K562 (cell line): ENCODE measurements around the gene COX6B1. TPM values are rescaled to one million over a fixed set of nuclear protein-coding genes. Genes with fewer than 3 reads are reported as not detected.
A peak's percentile ranks its signal among the peaks of the same experiment; 100 is the strongest.

ENCODE experiments used
- CBX5 ChIP-seq: IDR thresholded peaks from 2 replicates; pipeline ENCODE4 v1.6.1; 2014; ENCODE audit warnings: low read depth, borderline replicate concordance
- CXXC5 ChIP-seq: fragments of 250-450 bp; sonication (Bioruptor Pico); IDR thresholded peaks from 2 replicates; pipeline ENCODE4 v1.8.0; 2022; ENCODE audit warnings: inconsistent platforms, mild to moderate bottlenecking, moderate library complexity
- KDM1A ChIP-seq, 2 experiments: fragments of 450-650 bp; IDR thresholded peaks; 2 replicates each; pipeline ENCODE4 v1.6.1; 2016; ENCODE audit warnings: mild to moderate bottlenecking in 2 of 2
- KLF6 ChIP-seq: fragments of 250-450 bp; sonication (Bioruptor Pico); IDR thresholded peaks from 2 replicates; pipeline ENCODE4 v1.4.0; 2020; ENCODE audit warnings: mild to moderate bottlenecking, moderate library complexity, borderline replicate concordance
- LCOR ChIP-seq: sonication (generic); formaldehyde crosslinking; IDR thresholded peaks from 2 replicates; pipeline ENCODE4 v1.8.0; 2022; ENCODE audit warnings: mild to moderate bottlenecking, missing genetic modification reagents
- MEF2D ChIP-seq: conservative IDR thresholded peaks from 2 replicates; pipeline ENCODE4 v1.6.1; 2016; ENCODE audit warnings: low read depth, missing genetic modification characterization, missing compliant biosample characterization
- MTA3 ChIP-seq: fragments of 450-650 bp; formaldehyde crosslinking; IDR thresholded peaks from 2 replicates; pipeline ENCODE4 v1.6.1; 2017; ENCODE audit warnings: mild to moderate bottlenecking, borderline replicate concordance
- TBL1XR1 ChIP-seq, 2 experiments: IDR thresholded peaks; 2 replicates each; pipeline ENCODE4 v1.6.1; 2012; ENCODE audit warnings: improper control_type of control experiment in 2 of 2, low read length in 2 of 2, mild to moderate bottlenecking in 1 of 2
- XRCC4 ChIP-seq: IDR thresholded peaks from one replicate; pipeline ENCODE4 v1.6.1; 2011; ENCODE audit not compliant: insufficient read depth, insufficient read length; ENCODE audit errors: extremely low read depth
- ZNF79 ChIP-seq: fragments of 250-450 bp; sonication (Bioruptor Pico); IDR thresholded peaks from 2 replicates; pipeline ENCODE4 v1.4.0; 2020; ENCODE audit warnings: low read depth, mild to moderate bottlenecking, moderate library complexity
- polyA plus RNA-seq, 8 experiments: library from polyadenylated mRNA; depleted of rRNA in 4 of 8; stranded (reverse) in 5 of 8; unstranded in 3 of 8; fragments of >200 nt; fragmentation: Nextera tagmentation in 2 of 8; fragmentation: Illumina TruSeq in 1 of 8; extraction: Ambion mirVana in 2 of 8; extraction: Trizol in 1 of 8; gene quantifications; 2 replicates each; pipeline versions ENCODE4 v1.2.1 to v1.2.3, GENCODE V29; 2011 to 2014; ENCODE audit warnings: inconsistent platforms in 1 of 8, missing spikeins in 1 of 8
- total RNA-seq, 7 experiments: library from RNA; depleted of rRNA in 6 of 7; stranded (reverse); fragments of >200 nt in 6 of 7; fragmentation: Illumina TruSeq in 2 of 7; extraction: Trizol in 2 of 7; gene quantifications; 2 replicates each; pipeline versions ENCODE4 v1.2.1 to v1.2.3, GENCODE V29; 2011 to 2021; ENCODE audit warnings: low replicate concordance in 1 of 7
- TF ChIP-seq, protein P1 (sequence below): fragments of 150-350 bp; IDR thresholded peaks from 2 replicates; pipeline ENCODE4 v1.6.1; 2014; ENCODE audit warnings: low read depth, mild to moderate bottlenecking, low read length, borderline replicate concordance
- TF ChIP-seq, protein P2 (sequence below), 2 experiments: fragments of 150-350 bp in 1 of 2; IDR thresholded peaks; 2 replicates each; pipeline ENCODE4 v1.6.1; 2012 to 2016; ENCODE audit warnings: low read depth in 2 of 2, low read length in 2 of 2, mild to moderate bottlenecking in 1 of 2, moderate library complexity in 1 of 2

The COX6B1 gene
- total and polyA plus RNA-seq, 9 of the 15 experiments (the other 6 are each of a cell fraction or from before 2014, with no cell fraction given) = 777 to 2,393 (median 1,219) TPM

DNA sequence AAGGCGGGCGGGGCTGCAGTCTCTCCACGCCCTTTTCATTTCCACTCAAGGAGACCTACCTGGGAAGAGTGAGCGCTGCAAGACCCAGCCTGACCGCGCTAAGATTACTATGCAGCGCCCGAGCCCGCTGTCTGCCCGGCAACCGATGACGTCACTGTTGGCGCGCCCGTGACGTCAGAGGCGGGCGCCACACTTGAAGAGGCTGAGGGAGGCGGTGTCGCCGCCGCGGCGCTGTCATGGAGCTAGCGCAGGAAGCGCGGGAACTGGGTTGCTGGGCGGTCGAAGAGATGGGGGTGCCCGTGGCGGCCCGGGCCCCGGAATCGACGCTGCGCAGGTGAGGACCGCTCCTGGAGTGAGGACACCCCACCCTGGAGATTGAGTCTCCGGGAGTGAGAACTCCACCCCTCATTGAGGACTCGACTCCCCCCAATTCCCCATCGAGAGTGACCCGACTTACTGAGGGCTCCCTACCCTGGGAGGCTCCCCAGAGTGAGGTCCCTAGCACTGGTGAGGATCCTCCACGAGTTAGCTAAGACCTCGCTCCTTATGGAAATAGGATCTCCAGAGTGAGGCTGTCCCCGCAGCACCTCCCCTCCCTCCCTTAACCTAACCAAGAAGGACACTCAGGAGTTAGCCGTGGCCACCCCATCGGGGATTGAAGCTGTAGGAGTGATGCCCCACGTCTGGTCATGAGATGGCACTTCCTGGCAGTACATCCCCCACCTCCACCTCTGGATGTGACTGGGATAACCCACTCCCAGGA lies 35.4 kb upstream of the COX6B1 start, which contains the start of gene HAUS5 (continued):
- TF ChIP-seq TBL1XR1 (IDR thresholded peaks at IDR 0.05; ENCODE audit: low read length in 2 of 2) = peak in 1 of 2 experiments; percentile 100; a peak in 2 of 4 replicates
- 0 out of 2 replicates have a peak, but pooled peaks have one; percentile 32 for TF ChIP-seq ZNF79 (CRISPR knock-in tag)
- TF ChIP-seq, protein P1, sequence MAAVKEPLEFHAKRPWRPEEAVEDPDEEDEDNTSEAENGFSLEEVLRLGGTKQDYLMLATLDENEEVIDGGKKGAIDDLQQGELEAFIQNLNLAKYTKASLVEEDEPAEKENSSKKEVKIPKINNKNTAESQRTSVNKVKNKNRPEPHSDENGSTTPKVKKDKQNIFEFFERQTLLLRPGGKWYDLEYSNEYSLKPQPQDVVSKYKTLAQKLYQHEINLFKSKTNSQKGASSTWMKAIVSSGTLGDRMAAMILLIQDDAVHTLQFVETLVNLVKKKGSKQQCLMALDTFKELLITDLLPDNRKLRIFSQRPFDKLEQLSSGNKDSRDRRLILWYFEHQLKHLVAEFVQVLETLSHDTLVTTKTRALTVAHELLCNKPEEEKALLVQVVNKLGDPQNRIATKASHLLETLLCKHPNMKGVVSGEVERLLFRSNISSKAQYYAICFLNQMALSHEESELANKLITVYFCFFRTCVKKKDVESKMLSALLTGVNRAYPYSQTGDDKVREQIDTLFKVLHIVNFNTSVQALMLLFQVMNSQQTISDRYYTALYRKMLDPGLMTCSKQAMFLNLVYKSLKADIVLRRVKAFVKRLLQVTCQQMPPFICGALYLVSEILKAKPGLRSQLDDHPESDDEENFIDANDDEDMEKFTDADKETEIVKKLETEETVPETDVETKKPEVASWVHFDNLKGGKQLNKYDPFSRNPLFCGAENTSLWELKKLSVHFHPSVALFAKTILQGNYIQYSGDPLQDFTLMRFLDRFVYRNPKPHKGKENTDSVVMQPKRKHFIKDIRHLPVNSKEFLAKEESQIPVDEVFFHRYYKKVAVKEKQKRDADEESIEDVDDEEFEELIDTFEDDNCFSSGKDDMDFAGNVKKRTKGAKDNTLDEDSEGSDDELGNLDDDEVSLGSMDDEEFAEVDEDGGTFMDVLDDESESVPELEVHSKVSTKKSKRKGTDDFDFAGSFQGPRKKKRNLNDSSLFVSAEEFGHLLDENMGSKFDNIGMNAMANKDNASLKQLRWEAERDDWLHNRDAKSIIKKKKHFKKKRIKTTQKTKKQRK = no peak
- TF ChIP-seq CXXC5 (CRISPR knock-in tag) = peak; percentile 92
- TF ChIP-seq MTA3 = peak; percentile 57; the same call in 1 of the 2 replicates
- TF ChIP-seq, protein P2, sequence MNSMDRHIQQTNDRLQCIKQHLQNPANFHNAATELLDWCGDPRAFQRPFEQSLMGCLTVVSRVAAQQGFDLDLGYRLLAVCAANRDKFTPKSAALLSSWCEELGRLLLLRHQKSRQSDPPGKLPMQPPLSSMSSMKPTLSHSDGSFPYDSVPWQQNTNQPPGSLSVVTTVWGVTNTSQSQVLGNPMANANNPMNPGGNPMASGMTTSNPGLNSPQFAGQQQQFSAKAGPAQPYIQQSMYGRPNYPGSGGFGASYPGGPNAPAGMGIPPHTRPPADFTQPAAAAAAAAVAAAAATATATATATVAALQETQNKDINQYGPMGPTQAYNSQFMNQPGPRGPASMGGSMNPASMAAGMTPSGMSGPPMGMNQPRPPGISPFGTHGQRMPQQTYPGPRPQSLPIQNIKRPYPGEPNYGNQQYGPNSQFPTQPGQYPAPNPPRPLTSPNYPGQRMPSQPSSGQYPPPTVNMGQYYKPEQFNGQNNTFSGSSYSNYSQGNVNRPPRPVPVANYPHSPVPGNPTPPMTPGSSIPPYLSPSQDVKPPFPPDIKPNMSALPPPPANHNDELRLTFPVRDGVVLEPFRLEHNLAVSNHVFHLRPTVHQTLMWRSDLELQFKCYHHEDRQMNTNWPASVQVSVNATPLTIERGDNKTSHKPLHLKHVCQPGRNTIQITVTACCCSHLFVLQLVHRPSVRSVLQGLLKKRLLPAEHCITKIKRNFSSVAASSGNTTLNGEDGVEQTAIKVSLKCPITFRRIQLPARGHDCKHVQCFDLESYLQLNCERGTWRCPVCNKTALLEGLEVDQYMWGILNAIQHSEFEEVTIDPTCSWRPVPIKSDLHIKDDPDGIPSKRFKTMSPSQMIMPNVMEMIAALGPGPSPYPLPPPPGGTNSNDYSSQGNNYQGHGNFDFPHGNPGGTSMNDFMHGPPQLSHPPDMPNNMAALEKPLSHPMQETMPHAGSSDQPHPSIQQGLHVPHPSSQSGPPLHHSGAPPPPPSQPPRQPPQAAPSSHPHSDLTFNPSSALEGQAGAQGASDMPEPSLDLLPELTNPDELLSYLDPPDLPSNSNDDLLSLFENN (IDR thresholded peaks at IDR 0.05; ENCODE audit: low read depth in 2 of 2, low read length in 2 of 2) = no peak
- no peak for TF ChIP-seq MEF2D (tag)
- 0 out of 2 replicates have a peak, but pooled peaks have one; percentile 71 for TF ChIP-seq LCOR
- TF ChIP-seq KLF6 = peak; percentile 76; the same call in 1 of the 2 replicates
- no peak for TF ChIP-seq KDM1A (IDR thresholded peaks at IDR 0.05)
- no peak for TF ChIP-seq CBX5
- no peak for TF ChIP-seq XRCC4
